ENCODE measurements around the gene XRCC2.
"Not testable (repeated sequence)": the region's sequence is repeated elsewhere in the genome, so short reads cannot be mapped to it uniquely, and the experiment has no call there.

The XRCC2 gene

GRCh38 chr7:152663931-152664330, 12.0 kb downstream of the XRCC2 start:
- TF ChIP-seq, protein P1, sequence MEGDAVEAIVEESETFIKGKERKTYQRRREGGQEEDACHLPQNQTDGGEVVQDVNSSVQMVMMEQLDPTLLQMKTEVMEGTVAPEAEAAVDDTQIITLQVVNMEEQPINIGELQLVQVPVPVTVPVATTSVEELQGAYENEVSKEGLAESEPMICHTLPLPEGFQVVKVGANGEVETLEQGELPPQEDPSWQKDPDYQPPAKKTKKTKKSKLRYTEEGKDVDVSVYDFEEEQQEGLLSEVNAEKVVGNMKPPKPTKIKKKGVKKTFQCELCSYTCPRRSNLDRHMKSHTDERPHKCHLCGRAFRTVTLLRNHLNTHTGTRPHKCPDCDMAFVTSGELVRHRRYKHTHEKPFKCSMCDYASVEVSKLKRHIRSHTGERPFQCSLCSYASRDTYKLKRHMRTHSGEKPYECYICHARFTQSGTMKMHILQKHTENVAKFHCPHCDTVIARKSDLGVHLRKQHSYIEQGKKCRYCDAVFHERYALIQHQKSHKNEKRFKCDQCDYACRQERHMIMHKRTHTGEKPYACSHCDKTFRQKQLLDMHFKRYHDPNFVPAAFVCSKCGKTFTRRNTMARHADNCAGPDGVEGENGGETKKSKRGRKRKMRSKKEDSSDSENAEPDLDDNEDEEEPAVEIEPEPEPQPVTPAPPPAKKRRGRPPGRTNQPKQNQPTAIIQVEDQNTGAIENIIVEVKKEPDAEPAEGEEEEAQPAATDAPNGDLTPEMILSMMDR (IDR thresholded peaks at IDR 0.05; ENCODE audit: low read depth, low read length, missing control alignments), result no peak
- no peak for DNase-seq (ENCODE audit: extremely low read depth, low read depth)
- no peak overlapping the region for H3K4me3 ChIP-seq (replicated peaks; ENCODE audit: low read depth, low read length)

GRCh38 chr7:152663148-152663740, 12.7 kb downstream of the XRCC2 start:
- TF ChIP-seq, protein P1 (IDR thresholded peaks at IDR 0.05; ENCODE audit: low read depth, low read length, missing control alignments), result no peak
- DNase-seq (ENCODE audit: extremely low read depth, low read depth), result no peak
- H3K4me3 ChIP-seq (replicated peaks; ENCODE audit: low read depth, low read length), result no peak overlapping the region

GRCh38 chr7:152661479-152661878, 14.5 kb downstream of the XRCC2 start:
- TF ChIP-seq, protein P1 (IDR thresholded peaks at IDR 0.05; ENCODE audit: low read depth, low read length, missing control alignments), result no peak
- no peak overlapping the region for H3K4me3 ChIP-seq (replicated peaks; ENCODE audit: low read depth, low read length)

DNA sequence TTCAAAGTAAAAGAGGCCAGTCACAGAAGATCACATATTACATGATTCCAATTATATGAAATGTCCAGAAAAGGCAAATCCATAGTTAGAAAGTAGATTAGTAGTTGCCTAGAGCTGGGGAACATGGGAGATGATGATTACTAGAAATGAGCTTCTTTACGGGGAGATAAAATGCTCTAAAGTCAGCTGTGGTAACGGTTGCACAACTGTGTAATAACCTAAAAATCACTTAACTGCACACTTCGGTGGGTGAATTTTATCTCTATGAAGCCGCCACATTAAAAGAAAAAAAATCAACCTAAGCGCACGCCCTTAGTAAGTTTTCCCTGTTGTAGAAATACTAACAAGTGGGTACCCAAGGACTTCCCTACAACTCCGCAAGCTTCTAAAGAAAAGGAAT, 15.9 kb downstream of the XRCC2 start:
- no peak overlapping the region for H3K4me3 ChIP-seq (replicated peaks; ENCODE audit: low read depth, low read length)
- TF ChIP-seq, protein P1 (IDR thresholded peaks at IDR 0.05; ENCODE audit: low read depth, low read length, missing control alignments), result no peak
- DNase-seq (ENCODE audit: extremely low read depth, low read depth), result no peak

More at GRCh38 chr7:152661479-152661878, 14.5 kb downstream of the XRCC2 start:
- DNase-seq (ENCODE audit: extremely low read depth, low read depth), result no peak

DNA sequence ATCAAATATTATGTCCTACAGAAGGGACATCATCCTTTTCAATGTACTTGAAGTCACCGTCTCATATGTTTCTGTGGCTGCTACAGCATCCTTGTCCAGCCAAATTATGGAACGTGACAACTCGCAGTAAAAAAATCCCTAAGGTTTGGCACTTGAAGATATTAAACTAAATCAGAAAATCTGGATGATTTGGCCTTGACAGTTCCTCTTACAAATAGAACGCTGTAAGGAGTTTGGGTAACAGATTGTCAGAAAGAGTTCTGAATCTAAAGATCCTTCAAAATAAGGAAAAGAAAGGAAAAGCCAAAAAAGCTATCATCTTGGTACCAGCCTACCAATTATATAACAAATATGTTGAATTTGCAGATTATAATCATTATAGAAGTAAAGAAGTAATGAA, 21.0 kb downstream of the XRCC2 start:
- no peak for DNase-seq (ENCODE audit: extremely low read depth, low read depth)
- no peak overlapping the region for H3K4me3 ChIP-seq (replicated peaks; ENCODE audit: low read depth, low read length)
- TF ChIP-seq, protein P1 (IDR thresholded peaks at IDR 0.05; ENCODE audit: low read depth, low read length, missing control alignments), result no peak

- TF ChIP-seq, protein P1 (IDR thresholded peaks at IDR 0.05; ENCODE audit: low read depth, low read length, missing control alignments), result no peak
- no peak overlapping the region for H3K4me3 ChIP-seq (replicated peaks; ENCODE audit: low read depth, low read length)
- no peak for DNase-seq (ENCODE audit: extremely low read depth, low read depth)
Observed at GRCh38 chr7:152649220-152649619, 26.7 kb downstream of the XRCC2 start.

DNA sequence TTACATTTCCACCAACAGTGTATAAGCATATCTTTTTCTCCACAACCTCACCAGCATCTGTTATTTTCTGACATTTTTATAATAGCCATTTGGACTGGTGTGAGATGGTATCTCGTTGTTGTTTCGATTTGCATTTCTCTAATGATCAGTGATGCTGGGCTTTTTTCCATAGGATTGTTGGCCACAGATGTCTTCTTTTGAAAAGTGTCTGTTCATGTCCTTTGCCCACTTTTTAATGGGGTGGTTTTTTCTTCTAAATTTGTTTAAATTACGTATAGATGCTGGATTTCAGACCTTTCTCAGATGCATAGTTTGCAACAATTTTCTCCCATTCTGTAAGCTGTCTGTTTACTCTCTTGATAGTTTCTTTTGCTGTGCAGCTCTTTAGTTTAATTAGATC, 28.9 kb downstream of the XRCC2 start:
- no peak for DNase-seq (ENCODE audit: extremely low read depth, low read depth)
- no peak overlapping the region for H3K4me3 ChIP-seq (replicated peaks; ENCODE audit: low read depth, low read length)
- TF ChIP-seq, protein P1 (IDR thresholded peaks at IDR 0.05; ENCODE audit: low read depth, low read length, missing control alignments), result no peak

GRCh38 chr7:152646579-152646978, 29.4 kb downstream of the XRCC2 start:
- not testable (repeated sequence) for H3K4me3 ChIP-seq (replicated peaks; ENCODE audit: low read depth, low read length); DNase-seq (ENCODE audit: extremely low read depth, low read depth)

All from HFF-Myc (cell line).